HUES6 (cell line): ENCODE measurements around the gene VSIG10L2.

ENCODE experiments used
- H3K27ac ChIP-seq: 2 replicates; pipeline ENCODE4 v1.7.0; 2013; ENCODE audit warnings: low read depth, mild to moderate bottlenecking, low read length, inconsistent platforms
- H3K27me3 ChIP-seq: 2 replicates; pipeline ENCODE4 v1.6.1; 2013; ENCODE audit warnings: low read length; ENCODE audit not compliant: control insufficient read depth, insufficient read depth
- H3K36me3 ChIP-seq: 2 replicates; pipeline ENCODE4 v1.6.1; 2013; ENCODE audit warnings: low read length; ENCODE audit not compliant: control insufficient read depth, insufficient read depth
- H3K4me1 ChIP-seq: 2 replicates; pipeline ENCODE4 v1.6.1; 2013; ENCODE audit warnings: low read length; ENCODE audit not compliant: control insufficient read depth, insufficient read depth
- H3K4me3 ChIP-seq: 2 replicates; pipeline ENCODE4 v1.5.1; 2013; ENCODE audit warnings: low read depth, low read length
- H3K9ac ChIP-seq: one replicate; pipeline ENCODE4 v1.6.1; 2013; ENCODE audit warnings: mild to moderate bottlenecking, low read length
- H3K9me3 ChIP-seq: 2 replicates; pipeline ENCODE4 v1.6.1; 2013; ENCODE audit warnings: low read depth, low read length; ENCODE audit not compliant: control insufficient read depth, insufficient read depth

Gene VSIG10L2

GRCh38 chr11:125949271-125950177 lies 3.7 kb downstream of the VSIG10L2 start:
- H3K27ac ChIP-seq: no peak overlapping the region
- H3K27me3 ChIP-seq: no peaks in the 10 kb centered on the region
- no peak overlapping the region for H3K4me3 ChIP-seq
- H3K9me3 ChIP-seq: no peaks in the 10 kb centered on the region
- no peaks in the 10 kb centered on the region for H3K36me3 ChIP-seq
- H3K9ac ChIP-seq: no peak overlapping the region
- H3K4me1 ChIP-seq: peaks cover 5% of the 10 kb centered on the region; the same call in 1 of the 2 replicates

GRCh38 chr11:125950178-125950490 lies 4.3 kb downstream of the VSIG10L2 start:
- H3K27ac ChIP-seq: no peak overlapping the region
- no peak overlapping the region for H3K9ac ChIP-seq
- H3K4me3 ChIP-seq: no peak overlapping the region
- peaks cover 5% of the 10 kb centered on the region; the same call in 1 of the 2 replicates for H3K4me1 ChIP-seq
- no peaks in the 10 kb centered on the region for H3K9me3 ChIP-seq
- H3K36me3 ChIP-seq: no peaks in the 10 kb centered on the region
- H3K27me3 ChIP-seq: no peaks in the 10 kb centered on the region

GRCh38 chr11:125950696-125951651 lies 5.1 kb downstream of the VSIG10L2 start:
- Histone ChIP-seq H3K9ac (no peak overlapping the region), H3K27me3 (no peaks in the 10 kb centered on the region), H3K9me3 (no peaks in the 10 kb centered on the region), H3K36me3 (no peaks in the 10 kb centered on the region), H3K4me1 (0 out of 2 replicates have a peak, but pooled peaks cover 3% of the 10 kb centered on the region), H3K4me3 (no peak overlapping the region), H3K27ac (no peak overlapping the region)

GRCh38 chr11:125951731-125952130 lies 5.9 kb downstream of the VSIG10L2 start:
- H3K36me3 ChIP-seq: no peaks in the 10 kb centered on the region
- H3K9ac ChIP-seq: no peak overlapping the region
- H3K27ac ChIP-seq: no peak overlapping the region
- 0 out of 2 replicates have a peak, but pooled peaks cover 3% of the 10 kb centered on the region for H3K4me1 ChIP-seq
- no peaks in the 10 kb centered on the region for H3K27me3 ChIP-seq
- H3K9me3 ChIP-seq: no peaks in the 10 kb centered on the region
- no peak overlapping the region for H3K4me3 ChIP-seq

- Histone ChIP-seq H3K27me3 (no peaks in the 10 kb centered on the region), H3K9ac (no peak overlapping the region), H3K36me3 (no peaks in the 10 kb centered on the region), H3K4me3 (no peak overlapping the region), H3K27ac (no peak overlapping the region), H3K9me3 (no peaks in the 10 kb centered on the region), H3K4me1 (0 out of 2 replicates have a peak, but pooled peaks cover 3% of the 10 kb centered on the region)
Measured at GRCh38 chr11:125952559-125952958, 6.7 kb downstream of the VSIG10L2 start.

GRCh38 chr11:125952973-125953372 lies 7.1 kb downstream of the VSIG10L2 start:
- Histone ChIP-seq H3K27me3 (no peaks in the 10 kb centered on the region), H3K27ac (no peak overlapping the region)

GRCh38 chr11:125953401-125953935 lies 7.6 kb downstream of the VSIG10L2 start:
- Histone ChIP-seq H3K4me3 (no peak overlapping the region), H3K9me3 (no peaks in the 10 kb centered on the region), H3K27me3 (no peaks in the 10 kb centered on the region), H3K4me1 (0 out of 2 replicates have a peak, but pooled peaks cover 3% of the 10 kb centered on the region), H3K36me3 (no peaks in the 10 kb centered on the region), H3K27ac (no peak overlapping the region), H3K9ac (no peak overlapping the region)

More at GRCh38 chr11:125952973-125953372, 7.1 kb downstream of the VSIG10L2 start:
- no peak overlapping the region for H3K4me3 ChIP-seq
- H3K4me1 ChIP-seq: 0 out of 2 replicates have a peak, but pooled peaks cover 3% of the 10 kb centered on the region
- no peaks in the 10 kb centered on the region for H3K36me3 ChIP-seq
- H3K9me3 ChIP-seq: no peaks in the 10 kb centered on the region
- no peak overlapping the region for H3K9ac ChIP-seq

GRCh38 chr11:125954123-125954944 lies 8.5 kb downstream of the VSIG10L2 start:
- no peak overlapping the region for H3K4me3 ChIP-seq
- no peak overlapping the region for H3K9ac ChIP-seq
- H3K4me1 ChIP-seq: 0 out of 2 replicates have a peak, but pooled peaks cover 3% of the 10 kb centered on the region
- H3K9me3 ChIP-seq: no peaks in the 10 kb centered on the region
- H3K36me3 ChIP-seq: no peaks in the 10 kb centered on the region; the same call in 1 of the 2 replicates
- H3K27ac ChIP-seq: no peak overlapping the region
- no peaks in the 10 kb centered on the region for H3K27me3 ChIP-seq

- Histone ChIP-seq H3K27me3 (no peaks in the 10 kb centered on the region), H3K4me1 (0 out of 2 replicates have a peak, but pooled peaks cover 3% of the 10 kb centered on the region), H3K9ac (no peak overlapping the region), H3K9me3 (no peaks in the 10 kb centered on the region), H3K4me3 (no peak overlapping the region), H3K36me3 (no peaks in the 10 kb centered on the region; the same call in 1 of the 2 replicates), H3K27ac (no peak overlapping the region)
Measured at GRCh38 chr11:125954945-125955640, 9.2 kb downstream of the VSIG10L2 start.
